H1 (cell line): ENCODE results near the gene AK8. TPM values are rescaled to one million over a fixed set of nuclear protein-coding genes. Genes with fewer than 3 reads are reported as not detected.

Source experiments
- CTCF ChIA-PET: fragments of 300-600 bp; sonication (Branson Sonifier 250); formaldehyde crosslinking; loops from one replicate; lab custom pipeline; 2021; ENCODE audit not compliant: partially characterized antibody; lab: Charles Lee
- POLR2A ChIA-PET: fragments of 300-600 bp; sonication (Branson Sonifier 250); formaldehyde crosslinking; loops from one replicate; lab custom pipeline; 2021; ENCODE audit warnings: inconsistent platforms; ENCODE audit not compliant: partially characterized antibody; lab: Charles Lee
- DNase-seq, 2 experiments: peaks; one replicate each; pipeline versions ENCODE4 v3.0.0 to v3.0.0-alpha.2; 2010 to 2022; ENCODE audit warnings: low spot score in 2 of 2, low read depth in 1 of 2, mixed read lengths in 1 of 2
- FAIRE-seq: peaks from 2 replicates; lab custom pipeline; 2011; peaks lifted over from hg19 to GRCh38; lab: Jason Lieb, UNC
- H2AFZ ChIP-seq: 2 replicates; pipeline ENCODE4 v1.8.1; 2012; ENCODE audit warnings: low read length, inconsistent platforms
- H2AK5ac ChIP-seq: 2 replicates; pipeline ENCODE4 v1.6.1; 2013; ENCODE audit warnings: low read depth, low read length
- H2BK120ac ChIP-seq: replicated peaks from 2 replicates; pipeline ENCODE3; 2013; ENCODE audit warnings: low read depth, low read length, inconsistent platforms
- H2BK12ac ChIP-seq: 2 replicates; pipeline ENCODE4 v1.6.1; 2013; ENCODE audit warnings: low read depth, low read length
- H2BK15ac ChIP-seq: 2 replicates; pipeline ENCODE4 v1.6.1; 2013; ENCODE audit warnings: low read length
- H2BK20ac ChIP-seq: 2 replicates; pipeline ENCODE4 v1.6.1; 2013; ENCODE audit warnings: low read length
- H2BK5ac ChIP-seq: 2 replicates; pipeline ENCODE4 v1.6.1; 2013; ENCODE audit warnings: low read depth, low read length
- H3K14ac ChIP-seq: 2 replicates; pipeline ENCODE4 v1.6.1; 2013; ENCODE audit warnings: inconsistent platforms; ENCODE audit not compliant: insufficient read length
- H3K18ac ChIP-seq: 2 replicates; pipeline ENCODE4 v1.6.1; 2013; ENCODE audit warnings: low read length; ENCODE audit errors: extremely low read depth
- H3K23ac ChIP-seq: 2 replicates; pipeline ENCODE4 v1.6.1; 2013; ENCODE audit warnings: inconsistent platforms; ENCODE audit not compliant: insufficient read length
- H3K23me2 ChIP-seq: 2 replicates; pipeline ENCODE4 v1.6.1; 2013; ENCODE audit warnings: low read depth, low read length
- H3K27ac ChIP-seq: 2 replicates; pipeline ENCODE4 v1.6.1; 2011; ENCODE audit warnings: low read depth, low read length, inconsistent platforms
- H3K27me3 ChIP-seq, 4 experiments: replicated peaks in 1 of 4; 1 replicate in 1 of 4; 2 replicates in 3 of 4; pipeline versions ENCODE4 v1.6.1 to v1.8.1; 2011 to 2013; ENCODE audit warnings: low read length in 3 of 4, mild to moderate bottlenecking in 3 of 4, inconsistent platforms in 2 of 4, mixed read lengths in 2 of 4, moderate library complexity in 1 of 4; ENCODE audit not compliant: control insufficient read depth in 3 of 4, insufficient read depth in 3 of 4; ENCODE audit errors: extremely low read depth in 1 of 4
- H3K36me3 ChIP-seq, 4 experiments: 2 replicates each; pipeline versions ENCODE4 v1.6.1 to v1.8.1; 2011 to 2013; ENCODE audit warnings: mild to moderate bottlenecking in 4 of 4, low read length in 3 of 4, moderate library complexity in 2 of 4, control low read depth in 1 of 4, inconsistent platforms in 1 of 4; ENCODE audit not compliant: insufficient read depth in 4 of 4, control insufficient read depth in 2 of 4
- H3K4ac ChIP-seq: replicated peaks from 2 replicates; pipeline ENCODE3; 2013; ENCODE audit warnings: low read length, low read depth, mixed read lengths, inconsistent platforms; ENCODE audit not compliant: insufficient read length
- H3K4me1 ChIP-seq, 4 experiments: replicated peaks in 1 of 4; 1 replicate in 1 of 4; 2 replicates in 3 of 4; pipeline versions ENCODE4 v1.6.1 to v1.8.1; 2011 to 2013; ENCODE audit warnings: low read length in 3 of 4, inconsistent platforms in 2 of 4, mixed read lengths in 1 of 4; ENCODE audit not compliant: insufficient read depth in 4 of 4, control insufficient read depth in 3 of 4
- H3K4me2 ChIP-seq, 2 experiments: 2 replicates each; pipeline versions ENCODE4 v1.6.1 to v1.8.1; 2011 to 2013; ENCODE audit warnings: low read depth in 2 of 2, low read length in 2 of 2, control low read depth in 1 of 2, inconsistent platforms in 1 of 2, mild to moderate bottlenecking in 1 of 2; ENCODE audit not compliant: insufficient read depth in 1 of 2
- H3K4me3 ChIP-seq, 4 experiments: fragments of 200-600, 300-600 bp in 1 of 4; sonication (generic), shearing (Covaris generic), sonication (Bioruptor Twin) in 1 of 4; 2 replicates each; pipeline versions ENCODE4 v1.5.1 to v1.8.1; 2011 to 2016; ENCODE audit warnings: low read length in 4 of 4, low read depth in 3 of 4, control low read depth in 2 of 4, inconsistent platforms in 2 of 4, mild to moderate bottlenecking in 2 of 4, mixed read lengths in 1 of 4, moderate library complexity in 1 of 4; ENCODE audit not compliant: insufficient read depth in 2 of 4; ENCODE audit errors: extremely low read depth in 1 of 4
- H3K56ac ChIP-seq: replicated peaks from 2 replicates; pipeline ENCODE3; 2013; ENCODE audit warnings: low read depth, mild to moderate bottlenecking, mixed read lengths, low read length, inconsistent platforms; ENCODE audit not compliant: insufficient read length
- H3K79me1 ChIP-seq: 2 replicates; pipeline ENCODE4 v1.6.1; 2013; ENCODE audit warnings: low read depth, low read length, control low read depth
- H3K79me2 ChIP-seq, 2 experiments: 2 replicates each; pipeline versions ENCODE4 v1.6.1 to v1.8.1; 2012 to 2013; ENCODE audit warnings: low read length in 2 of 2, mild to moderate bottlenecking in 2 of 2, inconsistent platforms in 1 of 2; ENCODE audit not compliant: insufficient read depth in 2 of 2, control insufficient read depth in 1 of 2
- H3K9ac ChIP-seq, 4 experiments: replicated peaks in 1 of 4; 1 replicate in 1 of 4; 2 replicates in 3 of 4; pipeline versions ENCODE4 v1.6.1 to v1.8.1; 2011 to 2013; ENCODE audit warnings: low read depth in 3 of 4, low read length in 3 of 4, control low read depth in 2 of 4, mild to moderate bottlenecking in 2 of 4, moderate library complexity in 2 of 4, inconsistent platforms in 1 of 4; ENCODE audit errors: extremely low read depth in 1 of 4
- H3K9me3 ChIP-seq, 2 experiments: 2 replicates each; pipeline versions ENCODE4 v1.6.1 to v1.8.1; 2012 to 2013; ENCODE audit warnings: mild to moderate bottlenecking in 2 of 2, moderate library complexity in 2 of 2, control low read depth in 1 of 2, inconsistent platforms in 1 of 2, low read depth in 1 of 2, low read length in 1 of 2, mixed read lengths in 1 of 2; ENCODE audit not compliant: insufficient read depth in 2 of 2
- H4K20me1 ChIP-seq, 2 experiments: replicated peaks in 1 of 2; 2 replicates each; pipeline versions ENCODE3 to v1.8.1; 2011 to 2013; ENCODE audit warnings: inconsistent platforms in 2 of 2, low read length in 2 of 2, mild to moderate bottlenecking in 1 of 2; ENCODE audit not compliant: insufficient read depth in 2 of 2, control insufficient read depth in 1 of 2
- H4K5ac ChIP-seq: 2 replicates; pipeline ENCODE4 v1.6.1; 2013; ENCODE audit warnings: low read length, low read depth, mixed read lengths, inconsistent platforms; ENCODE audit not compliant: insufficient read length
- H4K8ac ChIP-seq: 2 replicates; pipeline ENCODE4 v1.8.0; 2013; ENCODE audit warnings: mild to moderate bottlenecking, moderate library complexity, low read length, inconsistent platforms; ENCODE audit not compliant: insufficient read depth; ENCODE audit errors: extremely low read depth
- H4K91ac ChIP-seq: replicated peaks from 2 replicates; pipeline ENCODE3; 2013; ENCODE audit warnings: low read length, mixed read lengths, inconsistent platforms; ENCODE audit not compliant: insufficient read length
- ASH2L ChIP-seq: fragments of 200-600, 300-600 bp; sonication (generic); IDR thresholded peaks from one replicate; pipeline ENCODE4 v1.7.1; 2017; ENCODE audit warnings: low read length
- BCL11A ChIP-seq, 2 experiments: IDR thresholded peaks; one replicate each; pipeline ENCODE4 v1.6.1; 2011; ENCODE audit warnings: low read depth in 2 of 2, low read length in 2 of 2, mild to moderate bottlenecking in 2 of 2
- CHD2 ChIP-seq: IDR thresholded peaks from 2 replicates; pipeline ENCODE4 v1.6.1; 2012; ENCODE audit warnings: low read length, improper control_type of control experiment
- EP300 ChIP-seq, 2 experiments: IDR thresholded peaks; 1 replicate in 1 of 2; 2 replicates in 1 of 2; pipeline ENCODE4 v1.6.1; 2011 to 2012; ENCODE audit warnings: low read depth in 2 of 2, low read length in 2 of 2, mild to moderate bottlenecking in 2 of 2, borderline replicate concordance in 1 of 2, inconsistent platforms in 1 of 2, moderate library complexity in 1 of 2
- EZH2 ChIP-seq: fragments of 200-600 bp; sonication (generic); IDR thresholded peaks from 2 replicates; pipeline ENCODE4 v1.7.1; 2012; ENCODE audit warnings: low read depth, mild to moderate bottlenecking, moderate library complexity, low read length, inconsistent platforms; ENCODE audit not compliant: severe bottlenecking
- FOSL1 ChIP-seq: IDR thresholded peaks from 2 replicates; pipeline ENCODE4 v1.6.1; 2011; ENCODE audit warnings: mild to moderate bottlenecking, low read depth, low read length, moderate library complexity; ENCODE audit not compliant: insufficient read depth
- HDAC2 ChIP-seq, 2 experiments: fragments of 300-600 bp in 1 of 2; sonication (generic) in 1 of 2; IDR thresholded peaks; 2 replicates each; pipeline ENCODE4 v1.6.1; 2011 to 2012; ENCODE audit warnings: low read depth in 2 of 2, low read length in 2 of 2, mild to moderate bottlenecking in 2 of 2, moderate library complexity in 2 of 2, borderline replicate concordance in 1 of 2, inconsistent platforms in 1 of 2
- HDAC6 ChIP-seq: IDR thresholded peaks from one replicate; pipeline ENCODE4 v1.7.1; 2012; ENCODE audit warnings: low read depth, mild to moderate bottlenecking, inconsistent platforms, low read length, moderate library complexity
- KDM5A ChIP-seq: fragments of 200-600 bp; IDR thresholded peaks from 2 replicates; pipeline ENCODE4 v1.7.1; 2012; ENCODE audit warnings: mild to moderate bottlenecking, low read length, inconsistent platforms, mixed read lengths
- RBBP5 ChIP-seq: IDR thresholded peaks from 2 replicates; pipeline ENCODE4 v1.7.1; 2012; ENCODE audit warnings: low read depth, mild to moderate bottlenecking, inconsistent platforms, low read length, moderate library complexity, borderline replicate concordance
- SP2 ChIP-seq: IDR thresholded peaks from 2 replicates; pipeline ENCODE4 v1.6.1; 2012; ENCODE audit warnings: mild to moderate bottlenecking, low read length, inconsistent platforms
- WGBS, 2 experiments: shearing (Covaris generic) in 1 of 2; methylation state at CpG; one replicate each; pipeline versions ENCODE4 v1.1.6 to v1.1.7; 2013 to 2015; ENCODE audit warnings: low lambda C conversion rate in 2 of 2, mixed read lengths in 2 of 2, inconsistent platforms in 1 of 2, low coverage in 1 of 2, missing lambda C conversion rate in 1 of 2; ENCODE audit not compliant: insufficient replicate concordance in 2 of 2, insufficient coverage in 1 of 2, insufficient read length in 1 of 2; ENCODE audit errors: extremely low coverage in 1 of 2, missing lambda C conversion rate in 1 of 2; 5-methylcytosine and 5-hydroxymethylcytosine counted together
- polyA plus RNA-seq, 7 experiments: library from polyadenylated mRNA; depleted of rRNA in 3 of 7; stranded (reverse) in 5 of 7; unstranded in 2 of 7; fragments of >200 nt in 5 of 7; fragments of 200-250 nt in 2 of 7; gene quantifications; 1 replicate in 5 of 7; 2 replicates in 1 of 7; 4 replicates in 1 of 7; pipeline versions ENCODE4 v1.2.1 to v1.2.3, GENCODE V29; 2011 to 2013; ENCODE audit warnings: missing spikeins in 2 of 7, mixed read lengths in 2 of 7
- total RNA-seq: library from RNA; stranded (reverse); fragmentation: NEBNext Ultra II Directional; extraction: Animal tissue kit (Norgen Biotek cat#: 25700); gene quantifications from 2 replicates; pipeline ENCODE4 v1.2.1, GENCODE V29; 2021

Gene AK8
- total and polyA plus RNA-seq, 2 of the 8 experiments (the other 6 are each of a cell fraction or from before 2014, with no cell fraction given), result 0.35 to 0.48 TPM

- 85% methylated on average over 18 of the region's 18 CpGs; no CpG with 5 or more reads in 1 of the 2 experiments for WGBS, 2 experiments
- POLR2A ChIA-PET, result interaction anchor here (1.2 to 1.6 kb wide), 3 partner anchors 11 to 16 kb away, joined by 3 to 5 read pairs (median 4); no protein-coding TSS in a partner anchor
- TF ChIP-seq EZH2 (no peak), ASH2L (no peak), EP300 (IDR thresholded peaks at IDR 0.05; ENCODE audit: borderline replicate concordance in 1 of 2, low read depth in 2 of 2, low read length in 2 of 2) (no peak), HDAC6 (no peak), SP2 (no peak), FOSL1 (no peak), HDAC2 (IDR thresholded peaks at IDR 0.05; ENCODE audit: borderline replicate concordance in 1 of 2, low read depth in 2 of 2, low read length in 2 of 2) (no peak), RBBP5 (no peak), KDM5A (no peak), BCL11A (IDR thresholded peaks at IDR 0.05; ENCODE audit: low read depth in 2 of 2, low read length in 2 of 2) (no peak), CHD2 (no peak)
These were observed 121.8 kb downstream of the AK8 start for GRCh38 chr9:132756214-132756845.

More at GRCh38 chr9:132756214-132756845, 121.8 kb downstream of the AK8 start:
- Histone ChIP-seq H4K5ac (no peak overlapping the region), H3K9ac (no peak overlapping the region), H4K91ac (no peak overlapping the region), H3K56ac (no peak overlapping the region), H3K4me2 (no peak overlapping the region), H3K23ac (no peak overlapping the region), H3K36me3 (no peaks in the 10 kb centered on the region), H2BK15ac (no peak overlapping the region), H2AK5ac (no peak overlapping the region), H2BK12ac (no peak overlapping the region), H3K14ac (no peak overlapping the region), H2BK20ac (no peak overlapping the region), H3K27me3 (no peaks in the 10 kb centered on the region; a peak in 1 of 7 replicates), H3K79me2 (no peaks in the 10 kb centered on the region), H4K8ac (no peak overlapping the region; the same call in 1 of the 2 replicates), H3K9me3 (no peaks in the 10 kb centered on the region), H3K4me1 (peaks cover 0 to 8% (median 3%) of the 10 kb centered on the region in 4 experiments; a peak in 4 of 7 replicates), H3K27ac (no peak overlapping the region), H3K79me1 (no peaks in the 10 kb centered on the region), H2BK120ac (no peak overlapping the region), H3K23me2 (no peaks in the 10 kb centered on the region), H3K4ac (no peak overlapping the region), H2AFZ (0 out of 2 replicates have a peak overlapping the region, but pooled peaks have one; percentile 34), H3K18ac (no peak overlapping the region), H2BK5ac (no peak overlapping the region), H3K4me3 (no peak overlapping the region), H4K20me1 (no peaks in the 10 kb centered on the region)
- DNase-seq (no peak), FAIRE-seq (no peak)
- CTCF ChIA-PET, result interaction anchor here (0.8 to 6.4 kb wide), 5 partner anchors 11 to 117 kb away, joined by 3 to 33 read pairs (median 4); no protein-coding TSS in a partner anchor
